Measurements from ENCODE around the gene LRRK1. TPM values are rescaled to one million over a fixed set of nuclear protein-coding genes. Genes with fewer than 3 reads are reported as not detected.

Gene LRRK1
- polyA plus RNA-seq, 2 of the 4 experiments (the other 2 are of a cell fraction) = 12.2 to 17.7 TPM

GRCh38 chr15:101110681-101111569 lies 191.8 kb downstream of the LRRK1 start:
- Histone ChIP-seq H3K4me3 (no peak overlapping the region), H3K27ac (no peak overlapping the region), H3K4me2 (no peak overlapping the region), H3K9me3 (no peaks in the 10 kb centered on the region), H3K4me1 (no peaks in the 10 kb centered on the region)
- 79% methylated on average over 21 of the region's 23 CpGs for WGBS (ENCODE audit: missing lambda C conversion rate)
- DNase-seq (ENCODE audit: low read depth in 1 of 2, low spot score in 1 of 2) (no peak), FAIRE-seq (no peak), ATAC-seq (no peak)
- ChIA-PET CTCF (interaction anchor here (0.7 to 1.7 kb wide), 6 partner anchors 11 to 103 kb away, joined by 3 to 4 read pairs (median 3); no protein-coding TSS in a partner anchor), POLR2A (no interaction called here)
- no peak for TF ChIP-seq HES2 (IDR thresholded peaks at IDR 0.05)
- no peak for TF ChIP-seq ESRRA (IDR thresholded peaks at IDR 0.05; ENCODE audit: borderline replicate concordance, low read length)
- TF ChIP-seq MAZ (IDR thresholded peaks at IDR 0.05; ENCODE audit: borderline replicate concordance, low read depth, low read length) = no peak

- H3K4me2 ChIP-seq = no peak overlapping the region
- no peaks in the 10 kb centered on the region for H3K4me1 ChIP-seq
- POLR2A ChIA-PET = no interaction called here
- ATAC-seq = no peak
- 70% methylated on average over 16 of the region's 16 CpGs for WGBS (ENCODE audit: missing lambda C conversion rate)
- TF ChIP-seq BHLHE40 (IDR thresholded peaks at IDR 0.05; ENCODE audit: low read depth, low read length) (no peak), HEYL (CRISPR knock-in tag; IDR thresholded peaks at IDR 0.05) (no peak), PHF8 (IDR thresholded peaks at IDR 0.05; ENCODE audit: borderline replicate concordance, low read depth) (no peak), NR3C1 (IDR thresholded peaks at IDR 0.05) (no peak), GATA3 (IDR thresholded peaks at IDR 0.05; ENCODE audit: borderline replicate concordance) (no peak), TFCP2L1 (CRISPR knock-in tag; IDR thresholded peaks at IDR 0.05) (no peak), CHD2 (IDR thresholded peaks at IDR 0.05; ENCODE audit: low read length, partially characterized antibody) (no peak), EHMT2 (IDR thresholded peaks at IDR 0.05; ENCODE audit: low read depth) (no peak), RARB (CRISPR knock-in tag; IDR thresholded peaks at IDR 0.05) (no peak), HOXB13 (CRISPR knock-in tag; IDR thresholded peaks at IDR 0.05; ENCODE audit: low read depth) (no peak), CHD4 (IDR thresholded peaks at IDR 0.05; ENCODE audit: borderline replicate concordance) (no peak), POLR2AphosphoS2 (conservative IDR thresholded peaks at IDR 0.05; ENCODE audit: low read length) (no peak), ZFP36 (IDR thresholded peaks at IDR 0.05; ENCODE audit: borderline replicate concordance, partially characterized antibody) (no peak), CEBPB (IDR thresholded peaks at IDR 0.05) (no peak), RNF2 (IDR thresholded peaks at IDR 0.05; ENCODE audit: borderline replicate concordance, low read depth) (no peak)
- H3K9me3 ChIP-seq = no peaks in the 10 kb centered on the region
- DNase-seq (ENCODE audit: low read depth in 1 of 2, low spot score in 1 of 2) = no peak
- CTCF ChIA-PET = interaction anchor here (0.7 to 1.7 kb wide), 7 partner anchors 10 to 146 kb away, joined by 3 to 4 read pairs (median 3); no protein-coding TSS in a partner anchor
- FAIRE-seq = no peak
- H3K27ac ChIP-seq = no peak overlapping the region
- no peak overlapping the region for H3K4me3 ChIP-seq
Measured at GRCh38 chr15:101111570-101112262, 192.6 kb downstream of the LRRK1 start.

- DNase-seq (ENCODE audit: low read depth in 1 of 2, low spot score in 1 of 2) (no peak), FAIRE-seq (no peak), ATAC-seq (no peak; a peak in 3 of 6 replicates)
- POLR2A ChIA-PET = no interaction called here
- Histone ChIP-seq H3K27ac (no peak overlapping the region), H3K4me1 (no peaks in the 10 kb centered on the region), H3K4me2 (no peak overlapping the region), H3K9me3 (no peaks in the 10 kb centered on the region), H3K4me3 (no peak overlapping the region)
- TF ChIP-seq ELK1 (IDR thresholded peaks at IDR 0.05; ENCODE audit: low read depth, low read length) = no peak
- no peak for TF ChIP-seq E2F6 (IDR thresholded peaks at IDR 0.05; ENCODE audit: borderline replicate concordance, low read depth)
- TF ChIP-seq FOSL2 (IDR thresholded peaks at IDR 0.05) = no peak
- no peak for TF ChIP-seq FOSL2 (CRISPR knock-in tag; IDR thresholded peaks at IDR 0.05)
- no peak for TF ChIP-seq NPAS2 (CRISPR knock-in tag; IDR thresholded peaks at IDR 0.05; ENCODE audit: borderline replicate concordance)
- TF ChIP-seq TFCP2L1 (CRISPR knock-in tag; IDR thresholded peaks at IDR 0.05) = no peak
- TF ChIP-seq RFX5 (IDR thresholded peaks at IDR 0.05) = no peak
- TF ChIP-seq ZFP36 (IDR thresholded peaks at IDR 0.05; ENCODE audit: borderline replicate concordance, partially characterized antibody) = no peak
- no peak for TF ChIP-seq HOXB13 (CRISPR knock-in tag; IDR thresholded peaks at IDR 0.05; ENCODE audit: low read depth)
- no peak for TF ChIP-seq HMGXB4 (CRISPR knock-in tag; IDR thresholded peaks at IDR 0.05; ENCODE audit: borderline replicate concordance)
- 48% methylated on average over 16 of the region's 16 CpGs for WGBS (ENCODE audit: missing lambda C conversion rate)
- CTCF ChIA-PET = interaction anchor here (0.9 to 1.6 kb wide), 6 partner anchors 9 to 145 kb away, joined by 3 to 5 read pairs (median 3); no protein-coding TSS in a partner anchor
Measured at GRCh38 chr15:101112336-101113113, 193.4 kb downstream of the LRRK1 start.

Measured in A549 (cell line).